SK-N-SH (cell line): ENCODE measurements around the gene PELI2. TPM values are rescaled to one million over a fixed set of nuclear protein-coding genes. Genes with fewer than 3 reads are reported as not detected.

Experiments
- CTCF ChIA-PET: fragments of 300-600, 350-600 bp; formaldehyde crosslinking; extraction: SDS; loops from one replicate; lab custom pipeline; 2021; lab: Yijun Ruan, JAX
- POLR2A ChIA-PET: fragments of 350-600 bp; sonication (Branson Sonifier 250); formaldehyde crosslinking; extraction: SDS; loops from one replicate; lab custom pipeline; 2020; ENCODE audit warnings: antibody characterized with exemption, inconsistent platforms; lab: Yijun Ruan, JAX
- DNase-seq: peaks from one replicate; pipeline ENCODE4 v3.0.0; 2012
- H2AFZ ChIP-seq: fragments of 200-600 bp; sonication (generic); 2 replicates; pipeline ENCODE4 v1.8.1; 2016; ENCODE audit warnings: antibody characterized with exemption, mild to moderate bottlenecking, low read depth
- H3F3A ChIP-seq: fragments of 200-600 bp; sonication (generic); replicated peaks from 2 replicates; pipeline ENCODE3; 2016; ENCODE audit warnings: antibody characterized with exemption, mild to moderate bottlenecking; ENCODE audit not compliant: insufficient read depth
- H3K27ac ChIP-seq, 2 experiments: fragments of 200-500 bp in 1 of 2; fragments of 200-600 bp in 1 of 2; sonication (Bioruptor generic) in 1 of 2; sonication (generic), shearing (Covaris generic) in 1 of 2; 2 replicates each; pipeline versions ENCODE4 v1.5.1 to v1.6.1; 2014 to 2016; ENCODE audit warnings: low read depth in 2 of 2, inconsistent platforms in 1 of 2, low read length in 1 of 2, mild to moderate bottlenecking in 1 of 2, mixed read lengths in 1 of 2
- H3K27me3 ChIP-seq: fragments of 200-600 bp; sonication (generic), shearing (Covaris generic); 2 replicates; pipeline ENCODE4 v1.6.1; 2016; ENCODE audit warnings: mixed run types; ENCODE audit not compliant: insufficient read depth
- H3K36me3 ChIP-seq, 2 experiments: fragments of 200-500 bp in 1 of 2; fragments of 200-600 bp in 1 of 2; sonication (Bioruptor generic) in 1 of 2; sonication (generic) in 1 of 2; replicated peaks in 1 of 2; 2 replicates each; pipeline versions ENCODE3 to v1.5.1; 2014 to 2016; ENCODE audit warnings: low read length in 1 of 2, mild to moderate bottlenecking in 1 of 2; ENCODE audit not compliant: insufficient read depth in 2 of 2, control insufficient read depth in 1 of 2
- H3K4me1 ChIP-seq, 2 experiments: fragments of 200-500 bp in 1 of 2; fragments of 200-600 bp in 1 of 2; sonication (Bioruptor generic) in 1 of 2; sonication (generic), shearing (Covaris generic) in 1 of 2; 2 replicates each; pipeline versions ENCODE4 v1.5.1 to v1.6.1; 2014 to 2016; ENCODE audit warnings: low read depth in 1 of 2, low read length in 1 of 2, mixed run types in 1 of 2; ENCODE audit not compliant: insufficient read depth in 2 of 2, control insufficient read depth in 1 of 2
- H3K4me2 ChIP-seq: fragments of 200-600 bp; sonication (generic), shearing (Covaris generic); 2 replicates; pipeline ENCODE4 v1.6.1; 2017; ENCODE audit warnings: mixed run types
- H3K4me3 ChIP-seq, 2 experiments: fragments of 200-500 bp in 1 of 2; fragments of 200-600 bp in 1 of 2; sonication (Bioruptor generic) in 1 of 2; sonication (generic), shearing (Covaris generic) in 1 of 2; 2 replicates each; pipeline versions ENCODE4 v1.5.1 to v1.8.1; 2014 to 2016; ENCODE audit warnings: low read depth in 2 of 2, inconsistent platforms in 1 of 2, low read length in 1 of 2, mild to moderate bottlenecking in 1 of 2, mixed read lengths in 1 of 2, moderate library complexity in 1 of 2
- H3K79me2 ChIP-seq: fragments of 200-600 bp; sonication (generic); 2 replicates; pipeline ENCODE4 v1.8.1; 2017; ENCODE audit warnings: mild to moderate bottlenecking; ENCODE audit not compliant: insufficient read depth
- H3K9ac ChIP-seq: fragments of 200-600 bp; sonication (generic); 2 replicates; pipeline ENCODE4 v1.6.1; 2017; ENCODE audit warnings: mixed run types
- H3K9me2 ChIP-seq: fragments of 200-600 bp; sonication (generic); 2 replicates; pipeline ENCODE4 v1.6.1; 2017; ENCODE audit warnings: mixed run types
- H3K9me3 ChIP-seq: fragments of 200-600 bp; sonication (generic); 2 replicates; pipeline ENCODE4 v1.6.1; 2017; ENCODE audit warnings: mixed run types, mild to moderate bottlenecking, moderate library complexity
- H4K20me1 ChIP-seq: fragments of 200-600 bp; sonication (generic); 2 replicates; pipeline ENCODE4 v1.6.1; 2017; ENCODE audit warnings: mild to moderate bottlenecking, mixed run types; ENCODE audit not compliant: insufficient read depth
- EP300 ChIP-seq, 2 experiments: IDR thresholded peaks; 2 replicates each; pipeline versions ENCODE4 v1.4.0 to v1.6.1; 2012; ENCODE audit warnings: borderline replicate concordance in 1 of 2, low read depth in 1 of 2, low read length in 1 of 2
- EZH2phosphoT487 ChIP-seq: fragments of 200-600 bp; sonication (generic); IDR thresholded peaks from 2 replicates; pipeline ENCODE4 v1.6.1; 2017; ENCODE audit warnings: low read depth, mixed run types, mild to moderate bottlenecking, antibody characterized with exemption, moderate library complexity, borderline replicate concordance
- FOXJ3 ChIP-seq: sonication (generic); formaldehyde crosslinking; IDR thresholded peaks from 2 replicates; pipeline ENCODE4 v1.5.1; 2020; ENCODE audit warnings: mild to moderate bottlenecking, missing genetic modification reagents
- FOXM1 ChIP-seq: IDR thresholded peaks from 2 replicates; pipeline ENCODE4 v1.4.0; 2012; ENCODE audit warnings: low read depth, mild to moderate bottlenecking
- IRF3 ChIP-seq: fragments of 150-350 bp; IDR thresholded peaks from 2 replicates; pipeline ENCODE4 v1.6.1; 2016; ENCODE audit warnings: mild to moderate bottlenecking, low read depth, low read length
- JUND ChIP-seq: IDR thresholded peaks from 2 replicates; pipeline ENCODE4 v1.4.0; 2012
- MAX ChIP-seq: IDR thresholded peaks from 2 replicates; pipeline ENCODE4 v1.4.0; 2012; ENCODE audit warnings: low read depth
- MEF2A ChIP-seq: IDR thresholded peaks from 2 replicates; pipeline ENCODE4 v1.4.0; 2012; ENCODE audit warnings: low read depth, borderline replicate concordance
- NFIC ChIP-seq: IDR thresholded peaks from 2 replicates; pipeline ENCODE4 v1.4.0; 2012; ENCODE audit warnings: borderline replicate concordance
- RCOR1 ChIP-seq: fragments of 150-350 bp; IDR thresholded peaks from 2 replicates; pipeline ENCODE4 v1.6.1; 2017; ENCODE audit warnings: antibody characterized with exemption, low read length
- REST ChIP-seq: IDR thresholded peaks from 2 replicates; pipeline ENCODE4 v1.6.1; 2012; ENCODE audit warnings: mild to moderate bottlenecking, low read depth, low read length, moderate library complexity
- RFX5 ChIP-seq: IDR thresholded peaks from 2 replicates; pipeline ENCODE4 v1.6.1; 2012; ENCODE audit warnings: mild to moderate bottlenecking, improper control_type of control experiment, low read length
- RXRA ChIP-seq: IDR thresholded peaks from 2 replicates; pipeline ENCODE4 v1.4.0; 2012; ENCODE audit warnings: low read depth, mild to moderate bottlenecking, borderline replicate concordance
- TAF1 ChIP-seq: IDR thresholded peaks from 2 replicates; pipeline ENCODE4 v1.6.1; 2012; ENCODE audit warnings: low read depth, mild to moderate bottlenecking, low read length, moderate library complexity, borderline replicate concordance
- USF1 ChIP-seq: IDR thresholded peaks from 2 replicates; pipeline ENCODE4 v1.4.0; 2012; ENCODE audit warnings: low read depth, borderline replicate concordance
- USF2 ChIP-seq: fragments of 150-350 bp; IDR thresholded peaks from 2 replicates; pipeline ENCODE4 v1.6.1; 2017; ENCODE audit warnings: antibody characterized with exemption, low read length, low read depth, borderline replicate concordance
- YY1 ChIP-seq: IDR thresholded peaks from 2 replicates; pipeline ENCODE4 v1.4.0; 2012; ENCODE audit warnings: low read depth, mild to moderate bottlenecking
- WGBS: methylation state at CpG from one replicate; pipeline ENCODE4 v1.1.6; 2017; ENCODE audit warnings: low lambda C conversion rate; 5-methylcytosine and 5-hydroxymethylcytosine counted together
- polyA plus RNA-seq, 3 experiments: library from polyadenylated mRNA; depleted of rRNA; stranded (reverse); fragments of >200 nt; gene quantifications; 2 replicates each; pipeline ENCODE4 v1.2.3, GENCODE V29; 2012

The PELI2 gene
- polyA plus RNA-seq, 1 of the 3 experiments (the other 2 are of a cell fraction): not detected

GRCh38 chr14:56211084-56211483, 92.9 kb downstream of the PELI2 start (continued):
- TF ChIP-seq REST: no peak
- TF ChIP-seq TAF1: no peak
- TF ChIP-seq RXRA: no peak
- TF ChIP-seq EZH2phosphoT487: no peak
- no peak for TF ChIP-seq EP300 (IDR thresholded peaks at IDR 0.05; ENCODE audit: borderline replicate concordance in 1 of 2, low read depth in 1 of 2, low read length in 1 of 2)
- no peak for TF ChIP-seq RCOR1
- no peak for TF ChIP-seq MEF2A
- no peak for TF ChIP-seq RFX5
- no peak for TF ChIP-seq NFIC
- TF ChIP-seq MAX: no peak
- no peak for TF ChIP-seq FOXJ3 (CRISPR knock-in tag)
- TF ChIP-seq YY1: no peak

- POLR2A ChIA-PET: no interaction called here
- no peak for TF ChIP-seq TAF1
- Histone ChIP-seq H3K4me2 (no peak overlapping the region), H3K27me3 (peaks cover 27% of the 10 kb centered on the region), H3K9ac (no peak overlapping the region), H4K20me1 (no peaks in the 10 kb centered on the region), H3K9me3 (no peaks in the 10 kb centered on the region), H3K9me2 (no peaks in the 10 kb centered on the region), H2AFZ (no peak overlapping the region), H3K4me1 (no peaks in the 10 kb centered on the region; a peak in 1 of 4 replicates), H3K27ac (no peak overlapping the region), H3K4me3 (no peak overlapping the region), H3K36me3 (no peaks in the 10 kb centered on the region), H3F3A (no peaks in the 10 kb centered on the region), H3K79me2 (no peaks in the 10 kb centered on the region)
- DNase-seq: no peak
- CTCF ChIA-PET: no interaction called here
- WGBS: 9% methylated on average over 2 of the region's 2 CpGs
Measured at GRCh38 chr14:56211844-56212243, 93.6 kb downstream of the PELI2 start.

GRCh38 chr14:56212521-56212920, 94.3 kb downstream of the PELI2 start:
- no peak overlapping the region for H2AFZ ChIP-seq
- H3K9me2 ChIP-seq: no peaks in the 10 kb centered on the region
- 17% methylated on average over 2 of the region's 2 CpGs for WGBS
- POLR2A ChIA-PET: no interaction called here
- H3K36me3 ChIP-seq: no peaks in the 10 kb centered on the region
- CTCF ChIA-PET: no interaction called here
- H3K27ac ChIP-seq: no peak overlapping the region
- H3K4me3 ChIP-seq: no peak overlapping the region
- no peaks in the 10 kb centered on the region for H3F3A ChIP-seq
- no peaks in the 10 kb centered on the region for H3K79me2 ChIP-seq
- H3K4me1 ChIP-seq: no peaks in the 10 kb centered on the region; a peak in 1 of 4 replicates
- no peak for TF ChIP-seq YY1
- TF ChIP-seq IRF3: no peak
- no peak for TF ChIP-seq FOXM1
- TF ChIP-seq JUND: no peak
- no peak for TF ChIP-seq EP300 (IDR thresholded peaks at IDR 0.05; ENCODE audit: borderline replicate concordance in 1 of 2, low read depth in 1 of 2, low read length in 1 of 2)
- TF ChIP-seq USF2: no peak
- no peak for TF ChIP-seq RFX5
- TF ChIP-seq RCOR1: no peak
- no peak for TF ChIP-seq USF1
- H3K27me3 ChIP-seq: peaks cover 25% of the 10 kb centered on the region
- DNase-seq: no peak
- H3K9ac ChIP-seq: no peak overlapping the region
- H3K4me2 ChIP-seq: no peak overlapping the region
- H4K20me1 ChIP-seq: no peaks in the 10 kb centered on the region
- no peaks in the 10 kb centered on the region for H3K9me3 ChIP-seq
